GM20431 (cell line): ENCODE measurements around the gene ACTN4.

Source experiments
- in situ Hi-C: fragments of 300-500 bp; cut with MseI, MboI; formaldehyde crosslinking; loops from one replicate; pipeline ENCODE4 v1.15.0; 2020; ENCODE audit warnings: low sequenced_read_pairs; ENCODE audit not compliant: unreplicated experiment

ACTN4 gene

DNA sequence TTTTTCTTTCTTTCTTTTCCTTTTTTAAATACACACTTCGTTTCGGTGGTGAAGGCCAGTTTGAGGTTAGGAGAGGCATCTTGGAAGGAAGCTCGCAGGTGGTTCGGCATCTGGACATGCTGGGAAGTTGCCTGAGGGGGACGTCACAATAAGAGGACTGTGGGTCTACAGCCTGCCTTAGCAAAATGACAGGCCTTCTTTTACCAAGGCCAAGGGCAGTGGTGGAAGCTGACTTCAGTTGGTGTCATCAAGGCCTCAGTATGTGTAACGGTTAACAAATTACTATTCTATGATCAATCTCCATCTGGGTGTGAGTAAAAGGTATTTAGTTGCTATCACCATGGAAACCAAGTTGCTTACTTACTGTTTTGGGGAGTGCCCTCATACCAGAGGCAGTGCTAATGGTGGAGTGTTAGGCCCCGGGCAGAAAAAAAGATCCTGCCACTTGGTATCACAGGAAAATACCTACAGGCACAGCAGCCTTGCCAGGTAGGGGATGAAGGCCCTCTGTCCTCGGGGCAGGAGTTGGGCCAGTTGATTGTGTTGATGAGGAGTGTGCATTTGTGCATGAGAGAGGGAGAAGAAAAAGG lies 10.3 kb downstream of the ACTN4 start:
- in situ Hi-C loops: no loop called here

GRCh38 chr19:38658462-38659306 lies 11.2 kb downstream of the ACTN4 start:
- in situ Hi-C loops: no loop called here

GRCh38 chr19:38660724-38661123 lies 13.3 kb downstream of the ACTN4 start:
- in situ Hi-C loops: no loop called here

- in situ Hi-C loops: no loop called here
Measured at GRCh38 chr19:38661136-38661535, 13.7 kb downstream of the ACTN4 start.

GRCh38 chr19:38661996-38662395 lies 14.5 kb downstream of the ACTN4 start:
- in situ Hi-C loops: no loop called here

GRCh38 chr19:38662537-38663155 lies 15.2 kb downstream of the ACTN4 start:
- in situ Hi-C loops: no loop called here

DNA sequence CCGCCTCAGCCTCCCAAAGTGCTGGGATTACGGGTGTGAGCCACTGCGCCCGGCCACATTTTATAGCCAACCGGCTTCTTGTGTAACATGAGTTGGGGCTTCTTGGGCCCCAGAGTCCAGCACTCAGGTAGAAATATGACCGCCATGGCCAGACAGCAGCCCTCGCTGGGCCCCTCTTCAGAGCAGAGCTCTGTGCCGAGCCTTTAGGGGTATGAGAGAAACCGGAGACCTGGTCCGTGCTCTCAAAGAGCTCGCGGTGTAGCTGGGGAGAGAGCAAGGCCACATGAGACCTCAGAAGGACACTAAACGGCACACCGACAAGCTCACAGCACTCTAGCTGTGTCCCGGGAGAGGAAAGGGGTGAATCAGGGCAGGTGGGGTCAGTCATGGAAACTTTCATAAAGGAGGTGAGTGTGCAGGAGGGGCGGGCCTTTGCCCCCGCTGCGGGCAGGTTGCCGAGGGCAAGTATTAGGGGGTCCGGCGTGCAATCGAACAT lies 15.8 kb downstream of the ACTN4 start:
- in situ Hi-C loops: no loop called here

DNA sequence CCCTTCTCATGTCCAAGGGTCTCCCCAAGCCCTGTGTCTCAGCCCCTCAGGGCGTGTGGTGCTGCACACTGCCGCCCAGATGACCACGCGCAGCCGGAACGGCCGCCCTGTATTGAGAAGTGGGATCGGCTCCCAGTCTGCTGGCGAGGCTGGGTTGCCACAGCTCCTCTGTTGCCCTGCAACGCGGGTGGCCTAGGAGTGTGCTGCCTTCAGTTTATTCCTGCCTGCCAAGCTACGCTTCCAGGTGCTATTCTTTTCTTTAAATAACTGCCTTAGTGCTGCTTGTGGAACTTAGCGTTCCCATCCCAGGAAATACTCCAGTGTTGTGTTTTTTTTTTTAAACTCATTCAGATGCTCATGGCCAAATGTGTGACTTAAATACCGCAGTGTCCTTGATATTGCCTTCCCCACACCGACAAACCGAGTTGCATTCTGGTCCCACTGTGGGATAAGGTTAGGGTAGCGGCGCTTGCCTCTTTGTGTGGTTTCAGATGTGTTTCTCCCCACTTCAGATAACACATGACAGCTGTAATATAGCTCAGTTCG lies 16.6 kb downstream of the ACTN4 start:
- in situ Hi-C loops: no loop called here

GRCh38 chr19:38664503-38665211 lies 17.2 kb downstream of the ACTN4 start:
- in situ Hi-C loops: no loop called here

GRCh38 chr19:38665219-38665931 lies 17.9 kb downstream of the ACTN4 start:
- in situ Hi-C loops: no loop called here

DNA sequence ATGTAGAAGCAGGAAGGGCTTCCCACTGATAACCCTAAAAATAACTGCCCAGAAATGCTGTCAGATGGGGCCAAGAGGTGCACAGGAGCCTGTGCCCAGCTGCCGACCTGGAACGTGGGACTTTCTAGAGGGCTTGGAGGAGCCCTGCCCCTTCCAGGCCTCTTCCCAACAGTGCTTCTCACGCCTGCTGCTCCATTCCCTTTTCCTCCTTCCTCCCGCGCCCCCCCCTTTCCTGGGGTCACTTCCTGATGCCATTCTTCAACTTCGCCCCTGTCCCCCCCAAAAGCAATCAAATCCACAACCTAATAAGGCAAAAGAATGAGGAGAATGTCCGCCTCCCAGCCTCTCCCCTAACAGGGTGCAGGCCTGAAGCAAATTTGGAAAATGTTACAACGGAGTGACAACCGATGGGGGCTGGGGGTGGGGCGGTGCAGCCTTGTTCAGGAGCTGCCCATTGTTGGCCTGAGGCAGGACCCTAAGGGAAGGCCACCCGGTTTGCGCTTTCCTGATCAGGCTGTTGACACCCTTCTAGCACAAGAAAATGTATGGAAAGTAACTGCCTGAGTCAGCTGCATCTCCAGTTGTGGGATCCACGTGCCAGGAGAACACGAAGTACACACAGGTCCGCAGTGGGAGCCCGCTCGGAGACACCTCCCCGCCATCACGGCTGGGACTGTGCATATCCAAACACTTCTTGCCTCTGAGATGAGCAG lies 18.7 kb downstream of the ACTN4 start:
- in situ Hi-C loops: no loop called here

DNA sequence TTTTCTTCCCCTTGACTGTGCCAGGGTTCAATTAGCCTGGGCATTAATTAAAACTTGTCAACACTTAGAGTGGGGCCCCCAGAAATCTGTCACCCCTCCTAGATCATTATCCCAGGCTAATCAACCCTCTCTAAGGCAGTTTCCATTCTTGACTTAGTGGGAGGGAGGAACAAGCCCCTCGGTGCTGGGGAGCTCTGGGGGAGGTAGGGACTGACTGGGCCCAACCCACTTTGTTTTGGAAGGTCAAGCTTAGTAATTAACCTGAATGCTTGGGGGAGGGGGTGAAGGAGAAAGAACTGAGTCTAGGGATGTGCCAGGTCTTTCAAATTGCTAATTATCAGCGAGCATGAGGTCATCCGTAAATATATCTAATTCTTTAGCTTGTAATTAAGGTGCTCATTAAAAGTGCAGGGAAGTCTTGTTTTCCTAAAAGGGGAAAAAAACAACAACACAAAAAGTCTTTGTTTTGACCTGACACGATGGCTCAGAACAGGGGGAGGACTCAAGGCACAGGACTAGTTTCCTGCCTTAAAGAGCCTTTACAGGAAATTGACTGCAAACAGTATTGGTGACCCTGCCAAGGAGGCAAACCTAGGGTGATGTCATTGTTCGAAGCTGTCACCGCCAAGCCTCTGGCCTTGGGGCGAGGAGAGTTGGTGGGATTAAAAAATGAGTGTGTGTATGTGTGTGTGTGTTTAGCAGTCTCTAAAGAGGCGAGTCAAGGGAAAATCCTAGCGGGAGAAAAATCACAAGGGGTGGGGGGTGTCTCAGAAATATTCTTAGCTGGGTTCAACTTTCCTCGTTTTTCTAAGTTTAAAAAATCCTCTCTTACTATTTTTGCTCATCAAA lies 19.4 kb downstream of the ACTN4 start:
- in situ Hi-C loops: no loop called here

GRCh38 chr19:38667661-38668171 lies 20.3 kb downstream of the ACTN4 start:
- in situ Hi-C loops: no loop called here

DNA sequence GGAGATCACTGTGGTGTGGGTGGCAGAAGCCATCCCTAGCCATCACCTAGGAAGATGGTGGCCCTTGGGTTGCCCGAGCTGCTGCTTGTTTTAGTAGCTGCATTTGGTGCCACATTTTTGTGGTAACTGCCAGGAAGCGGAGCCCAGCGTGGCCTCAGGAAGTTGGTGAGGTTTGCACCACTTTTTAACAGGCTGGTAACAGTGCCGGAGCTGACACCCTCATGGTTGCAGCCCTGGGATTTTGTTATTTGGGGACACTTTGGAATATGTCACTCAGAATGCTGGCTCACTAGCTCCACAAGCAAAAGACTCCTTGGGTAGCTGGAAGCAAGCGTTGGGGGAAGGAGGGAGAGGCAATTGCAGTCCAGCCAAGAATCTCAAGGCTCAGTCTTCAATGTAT lies 22.1 kb downstream of the ACTN4 start:
- in situ Hi-C loops: no loop called here

DNA sequence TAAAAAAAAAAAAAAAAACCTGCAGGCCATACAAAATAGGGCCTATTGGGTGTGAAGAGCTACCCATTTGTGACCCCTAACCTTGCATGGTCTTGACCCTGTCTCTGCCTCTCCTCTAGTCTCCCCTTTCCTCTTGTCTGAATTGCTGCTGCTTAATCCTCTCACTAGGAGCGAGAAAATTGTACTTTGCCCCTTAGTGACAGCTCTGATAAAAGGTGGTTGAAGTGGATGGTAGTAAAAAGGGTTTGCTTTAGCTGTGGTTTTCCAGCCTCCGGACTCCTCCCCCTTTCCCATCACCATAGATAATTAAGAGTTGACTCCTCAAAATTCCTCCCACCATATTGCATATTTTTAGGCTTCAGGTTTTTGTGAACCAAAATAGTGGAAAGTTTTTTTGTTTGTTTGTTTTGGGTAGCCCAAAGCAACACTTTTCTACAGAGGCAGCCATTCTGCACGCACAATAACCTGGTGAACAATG lies 23.5 kb downstream of the ACTN4 start:
- in situ Hi-C loops: no loop called here

- in situ Hi-C loops: no loop called here
Measured at GRCh38 chr19:38671654-38672053, 24.2 kb downstream of the ACTN4 start.

DNA sequence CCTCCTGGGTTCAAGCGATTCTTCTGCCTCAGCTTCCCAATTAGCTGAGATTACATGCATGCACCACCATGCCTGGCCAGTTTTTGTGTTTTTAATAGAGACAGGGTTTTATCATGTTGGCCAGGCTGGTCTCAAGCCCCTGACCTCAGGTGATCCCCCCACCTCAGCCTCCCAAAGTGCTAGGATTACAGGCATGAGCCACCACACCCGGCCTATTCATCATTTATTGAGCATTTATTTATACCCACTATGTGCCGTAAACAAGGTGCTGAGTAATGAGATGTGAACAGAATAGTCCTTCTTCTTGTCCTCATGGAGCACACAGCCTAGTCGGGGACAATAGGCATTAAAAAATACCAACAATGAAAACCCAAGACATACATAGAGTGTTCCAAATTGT lies 25.6 kb downstream of the ACTN4 start:
- in situ Hi-C loops: no loop called here
